GF-D8 (cell line): Measurements from ENCODE around the gene DDA1.

Experiments
- DNase-seq: peaks from one replicate; lab custom pipeline; 2025; lab: John Stamatoyannopoulos, UW

The DDA1 gene

DNA sequence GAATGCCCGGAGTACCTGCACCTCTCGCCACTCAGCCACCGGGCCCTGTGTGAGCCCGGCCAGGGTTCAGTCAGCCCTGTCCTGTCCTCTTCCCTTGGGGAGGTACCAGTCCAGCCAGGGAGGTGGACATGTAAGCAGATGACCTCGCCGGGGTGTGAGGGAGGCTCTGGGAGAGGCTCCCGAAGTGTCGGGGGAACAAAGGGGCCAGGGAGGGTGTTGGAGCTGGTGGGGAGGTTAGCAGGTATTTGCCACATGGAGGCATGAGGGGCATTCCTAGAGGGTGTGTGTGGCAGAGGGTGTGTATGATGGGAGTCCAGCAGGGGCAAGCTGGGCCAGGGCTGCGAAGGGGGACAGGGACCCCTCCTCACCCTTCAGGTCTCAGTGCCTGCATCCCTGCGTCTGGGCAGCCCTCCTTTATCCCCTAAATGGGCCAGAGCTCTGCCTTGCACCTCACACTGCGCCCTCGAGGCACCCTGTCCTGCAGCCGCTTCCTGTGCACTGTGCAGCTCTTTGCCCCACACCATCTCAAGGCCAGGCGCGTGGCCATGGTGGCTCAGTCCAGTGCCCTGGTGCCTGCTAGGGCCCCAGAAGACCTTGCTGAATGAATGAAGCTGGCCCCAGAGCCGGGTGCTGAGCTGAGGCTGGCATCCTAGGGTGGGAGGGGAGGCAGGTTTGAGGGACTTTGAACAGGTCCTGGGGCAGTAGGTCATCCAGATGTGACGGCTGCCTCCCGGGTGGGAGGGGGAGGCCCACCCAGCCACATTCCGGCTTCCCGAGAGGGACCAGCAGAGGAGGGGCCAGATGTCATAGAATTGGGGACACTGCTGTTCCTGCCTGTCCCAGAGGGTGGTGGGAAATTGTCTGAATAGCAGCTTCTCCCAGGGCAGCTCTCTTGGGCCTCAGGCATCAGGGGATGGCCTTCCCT, 3.1 kb downstream of the DDA1 start:
- DNase-seq: no peak

GRCh38 chr19:17314007-17314593, 4.7 kb downstream of the DDA1 start:
- DNase-seq: no peak

DNA sequence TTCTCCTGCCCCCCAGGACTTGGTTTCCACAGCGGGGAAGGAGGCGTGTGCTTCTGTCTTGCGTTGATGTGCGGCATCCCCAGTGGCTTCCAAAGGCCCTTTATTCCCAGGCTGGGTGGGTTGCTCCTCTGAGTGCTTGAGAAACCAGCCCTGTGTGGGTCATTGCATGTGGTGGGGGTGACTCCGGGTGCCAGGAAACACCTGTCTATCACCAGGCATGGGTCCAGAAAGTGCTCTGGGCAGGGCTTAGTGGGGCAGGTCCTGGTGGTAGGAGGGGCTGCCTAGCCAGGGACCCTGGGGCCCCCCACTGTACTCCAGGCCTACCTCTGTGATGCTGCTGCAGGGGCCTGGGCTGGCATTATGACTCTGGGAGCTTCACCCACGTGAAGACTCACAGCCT, 9.6 kb downstream of the DDA1 start:
- no peak for DNase-seq

DNA sequence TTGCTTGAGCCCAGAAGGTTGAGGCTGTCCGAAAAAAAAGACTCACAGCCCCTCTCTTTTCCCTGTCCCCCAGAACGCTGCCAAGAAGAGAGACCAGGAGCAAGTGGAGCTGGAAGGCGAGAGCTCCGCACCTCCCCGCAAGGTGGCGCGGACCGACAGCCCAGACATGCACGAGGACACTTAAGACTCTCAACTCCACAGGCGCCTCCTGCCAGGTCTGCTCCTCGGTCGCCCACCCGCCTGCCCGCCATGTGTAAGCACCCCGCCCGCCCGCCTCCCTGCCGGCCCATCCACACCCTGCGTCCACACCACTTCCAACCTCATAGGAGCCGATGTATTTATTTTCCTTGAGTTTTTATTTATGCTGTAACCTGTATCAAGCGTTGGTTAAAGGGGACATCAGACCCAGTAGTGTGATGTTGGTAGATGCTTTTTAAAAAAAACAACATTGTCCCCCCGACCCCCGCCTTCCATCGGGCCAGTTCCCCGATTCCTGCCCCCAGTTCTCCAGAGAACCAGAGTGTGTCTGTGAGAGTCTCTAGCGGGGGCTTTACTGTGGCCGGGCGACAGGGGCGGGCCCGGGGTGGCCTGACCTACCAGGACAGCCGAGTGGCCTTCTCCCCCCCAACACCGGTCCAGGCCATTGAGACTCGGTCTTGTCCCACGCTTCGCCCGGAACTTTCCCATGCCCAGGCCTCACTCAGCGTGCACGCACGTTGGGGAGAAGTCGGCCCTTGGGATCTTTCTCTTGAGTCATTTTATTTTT, 10.3 kb downstream of the DDA1 start:
- DNase-seq: no peak

GRCh38 chr19:17320435-17320834, 11.1 kb downstream of the DDA1 start:
- no peak for DNase-seq

DNA sequence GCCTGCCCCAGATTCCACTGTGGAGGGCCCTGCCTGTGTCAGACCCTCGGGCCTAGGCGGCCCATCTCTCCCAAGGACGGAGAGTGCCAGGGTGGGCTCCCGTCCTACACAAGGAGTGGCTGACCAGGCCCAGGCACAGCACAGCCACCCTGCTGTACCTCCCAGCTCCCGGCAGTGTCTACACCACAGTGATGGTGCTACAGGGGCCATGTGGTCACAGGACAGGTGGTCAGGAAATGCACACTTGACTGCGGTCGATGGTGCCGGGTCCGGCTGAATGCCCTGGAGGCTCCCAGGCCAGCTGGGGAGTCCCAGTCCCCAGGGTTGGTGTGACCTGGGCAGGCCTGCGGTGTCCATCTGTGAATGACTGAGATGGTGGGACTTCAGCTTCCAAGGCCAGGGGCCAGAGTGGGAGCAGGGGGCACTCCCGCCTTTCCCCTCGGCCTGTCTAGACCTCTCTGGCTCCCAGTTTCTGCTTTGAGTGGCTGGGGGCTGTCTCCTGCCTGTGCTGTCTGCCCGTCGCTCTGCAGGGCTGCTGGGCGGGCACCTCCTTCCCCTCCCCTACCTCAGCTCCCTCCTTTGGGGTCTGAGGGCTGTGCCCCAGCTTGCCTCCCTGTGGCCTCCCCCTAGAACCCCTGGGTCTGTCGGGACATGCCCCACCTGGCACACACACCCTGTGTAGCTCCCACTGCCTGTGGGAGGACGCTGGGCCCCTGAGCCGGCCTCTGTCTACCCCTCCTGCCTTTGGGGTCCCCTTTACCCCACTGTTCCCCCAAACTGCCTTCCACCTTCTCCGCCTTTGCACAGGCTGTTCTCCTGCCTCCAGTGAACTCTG, 12.5 kb downstream of the DDA1 start:
- DNase-seq: no peak

GRCh38 chr19:17322854-17323253, 13.5 kb downstream of the DDA1 start:
- no peak for DNase-seq

- no peak for DNase-seq
Observed at GRCh38 chr19:17323300-17323963, 14.1 kb downstream of the DDA1 start.

DNA sequence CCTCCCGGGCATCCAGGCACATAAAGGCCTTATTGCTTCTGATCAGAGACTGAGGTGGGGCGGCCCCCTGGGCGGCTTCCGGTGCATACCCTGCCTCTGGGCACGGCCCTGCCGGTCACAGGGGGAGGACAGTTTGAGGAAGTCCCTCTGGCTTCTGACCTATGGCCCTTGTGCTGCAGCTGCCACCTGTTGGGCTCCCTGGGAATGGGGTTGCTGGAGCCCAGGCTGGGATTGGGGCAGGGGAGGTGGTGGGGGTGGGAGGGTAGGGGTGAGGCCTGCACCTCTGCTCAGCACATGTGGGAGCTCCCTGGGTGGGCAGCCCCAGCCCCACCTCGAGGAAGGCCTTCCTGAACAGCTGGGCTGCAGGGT, 14.6 kb downstream of the DDA1 start:
- no peak for DNase-seq

GRCh38 chr19:17324357-17325114, 15.2 kb downstream of the DDA1 start:
- DNase-seq: no peak

DNA sequence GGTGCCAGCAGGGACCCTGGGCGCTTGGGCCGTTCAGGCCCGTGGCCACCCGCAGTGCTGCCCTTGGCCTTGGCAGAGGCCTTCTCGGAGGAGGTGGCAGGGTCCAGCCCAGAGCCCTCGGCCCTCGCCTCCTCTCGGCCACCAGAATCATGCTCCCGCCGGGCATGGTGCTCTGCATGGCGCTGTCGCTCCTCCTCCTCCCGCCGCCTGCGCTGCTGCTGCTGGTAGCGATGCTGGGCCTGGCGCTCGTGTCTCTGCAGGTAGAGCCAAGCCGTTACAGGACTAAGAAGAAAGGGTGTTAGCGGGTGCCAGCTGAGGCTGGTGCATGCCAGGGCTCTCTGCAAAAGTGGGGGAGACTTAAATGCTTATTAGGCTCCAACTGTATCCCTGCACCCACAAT, 15.8 kb downstream of the DDA1 start:
- no peak for DNase-seq

DNA sequence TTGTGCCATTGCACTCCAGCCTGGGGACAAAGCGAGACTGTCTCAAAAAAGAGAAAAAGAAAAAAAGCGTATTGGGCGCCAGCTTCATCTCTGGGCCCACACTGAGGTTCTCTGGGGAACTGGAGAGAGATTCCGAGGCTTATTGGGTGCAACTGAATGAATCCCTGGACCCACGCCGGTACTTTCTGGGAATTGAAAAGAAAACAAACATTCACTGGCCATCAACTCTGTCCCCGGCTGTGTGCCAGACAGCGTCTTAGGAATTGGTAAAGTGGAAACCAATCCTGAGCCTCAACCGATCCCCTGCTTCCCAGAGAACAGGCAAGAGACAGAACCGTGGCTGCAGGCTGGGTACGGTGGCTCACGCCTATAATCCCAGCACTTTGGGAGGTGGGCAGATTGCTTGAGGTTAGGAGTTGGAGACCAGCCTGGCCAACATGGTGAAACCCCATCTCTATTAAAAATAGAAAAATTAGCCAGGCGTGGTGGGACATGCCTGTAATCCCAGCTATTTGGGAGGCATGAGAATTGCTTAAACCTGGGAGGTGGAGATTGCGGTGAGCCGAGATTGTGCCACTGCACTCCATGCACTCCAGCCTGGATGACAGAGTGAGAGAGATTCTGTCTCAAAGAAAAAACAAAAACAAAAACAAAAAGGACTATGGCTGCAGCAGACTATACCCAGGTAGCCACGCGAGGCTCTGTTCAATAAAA, 16.7 kb downstream of the DDA1 start:
- no peak for DNase-seq

DNA sequence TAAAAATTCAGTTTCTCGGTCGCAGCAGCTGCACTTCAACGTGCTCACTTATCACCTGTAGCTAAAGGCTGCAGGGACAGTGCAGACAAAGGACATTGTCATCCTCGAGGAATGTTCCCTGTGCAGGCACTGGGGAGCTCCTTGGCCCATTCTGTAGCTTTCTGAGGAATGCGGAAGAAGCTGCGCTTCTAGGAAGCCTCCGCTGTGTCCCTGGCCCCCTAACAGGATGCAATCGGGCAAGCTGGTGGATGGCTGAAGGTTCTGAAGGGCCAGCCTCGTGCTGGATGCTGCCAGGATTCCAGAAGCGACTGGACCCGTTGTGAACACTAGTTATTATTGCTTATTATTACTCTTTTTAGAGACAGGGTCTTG, 17.2 kb downstream of the DDA1 start:
- no peak for DNase-seq

GRCh38 chr19:17327068-17327653, 17.8 kb downstream of the DDA1 start:
- DNase-seq: no peak

DNA sequence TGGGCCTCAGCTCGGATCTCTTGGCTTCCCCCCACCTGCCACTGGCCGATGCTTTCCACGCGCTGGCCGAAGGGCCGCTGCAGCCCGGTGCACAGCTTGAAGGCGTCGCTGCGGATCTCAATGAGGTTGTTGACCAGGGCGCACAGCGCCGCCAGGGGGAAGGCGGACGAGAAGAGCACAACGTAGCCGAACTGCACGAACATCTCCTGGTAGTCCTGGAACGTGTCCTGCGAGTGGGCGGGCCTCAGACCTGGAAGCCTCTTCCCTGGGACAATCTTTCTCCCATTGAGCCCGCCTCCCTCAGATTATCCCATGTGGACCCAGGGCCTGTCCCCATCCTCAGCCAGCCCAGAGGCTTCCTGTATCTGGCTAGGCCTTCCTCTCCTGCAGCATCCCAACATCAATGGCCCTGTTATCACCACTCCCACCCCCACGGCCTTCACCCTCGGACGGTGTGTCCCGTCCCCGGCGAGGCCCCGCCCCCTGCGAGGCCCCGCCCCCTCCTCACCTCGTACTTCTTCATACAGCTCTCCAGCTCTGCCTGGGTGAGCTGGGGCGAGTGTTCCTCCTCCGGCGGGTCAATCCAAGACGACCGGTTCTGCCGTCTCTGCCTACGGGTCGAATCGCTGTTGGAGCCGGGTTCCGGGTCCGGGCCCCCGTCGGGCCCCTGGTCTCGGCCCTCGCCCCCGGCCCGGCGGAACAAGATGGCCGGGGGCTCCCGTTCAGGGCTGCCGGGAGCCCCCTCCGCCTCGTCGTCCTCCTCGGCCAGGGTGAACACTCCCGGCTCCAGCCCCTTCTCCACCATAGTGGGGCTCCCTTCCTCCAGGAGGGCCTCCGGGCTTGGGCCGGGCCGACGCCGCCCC, 18.5 kb downstream of the DDA1 start:
- DNase-seq: no peak

DNA sequence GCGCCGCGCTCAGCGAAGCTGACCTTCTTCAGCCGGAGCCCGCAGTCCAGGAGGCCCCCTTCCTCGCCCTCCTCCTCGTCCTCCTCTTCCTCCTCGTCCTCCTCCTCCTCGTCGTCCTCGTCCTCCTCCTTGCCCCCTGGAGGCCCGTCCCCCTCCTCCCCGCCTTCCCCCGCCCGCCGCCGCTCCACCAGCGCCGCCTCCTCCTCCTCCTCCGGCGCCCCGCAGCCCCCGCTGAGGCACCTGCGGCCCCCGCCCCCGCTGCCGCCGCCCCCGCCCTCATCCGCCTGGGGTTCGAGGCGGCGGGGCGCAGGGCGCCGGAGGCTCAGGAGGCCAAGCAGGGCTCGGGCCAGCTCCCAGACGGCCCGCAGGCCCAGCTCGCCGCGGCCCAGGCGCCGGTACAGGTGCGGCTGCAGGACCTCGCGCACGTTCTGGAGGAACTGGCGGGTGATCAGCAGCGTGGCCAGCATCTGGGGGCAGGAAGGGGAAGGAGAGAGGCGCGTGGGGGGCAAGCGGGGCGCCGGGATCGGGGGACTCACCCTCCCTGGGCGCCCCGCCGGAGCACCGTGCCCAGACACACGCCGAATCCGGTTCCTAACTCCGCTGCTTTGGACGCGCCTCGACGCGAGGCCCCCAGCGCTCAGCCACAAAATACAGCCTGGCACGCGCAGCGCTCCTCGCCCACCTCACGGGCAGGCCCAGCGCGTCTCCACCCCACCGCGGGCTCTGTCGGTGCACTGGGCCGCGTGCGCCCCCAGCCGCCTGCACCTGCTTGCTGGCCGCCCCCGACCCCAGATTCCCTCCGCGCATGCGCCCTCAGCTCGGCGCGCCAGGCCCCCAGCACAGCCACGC, 19.4 kb downstream of the DDA1 start:
- no peak for DNase-seq

GRCh38 chr19:17329366-17330261, 20.3 kb downstream of the DDA1 start:
- DNase-seq: no peak
